ENCODE measurements around the gene PIP5K1B.
A peak's percentile ranks its signal among the peaks of the same experiment; 100 is the strongest.

DNA sequence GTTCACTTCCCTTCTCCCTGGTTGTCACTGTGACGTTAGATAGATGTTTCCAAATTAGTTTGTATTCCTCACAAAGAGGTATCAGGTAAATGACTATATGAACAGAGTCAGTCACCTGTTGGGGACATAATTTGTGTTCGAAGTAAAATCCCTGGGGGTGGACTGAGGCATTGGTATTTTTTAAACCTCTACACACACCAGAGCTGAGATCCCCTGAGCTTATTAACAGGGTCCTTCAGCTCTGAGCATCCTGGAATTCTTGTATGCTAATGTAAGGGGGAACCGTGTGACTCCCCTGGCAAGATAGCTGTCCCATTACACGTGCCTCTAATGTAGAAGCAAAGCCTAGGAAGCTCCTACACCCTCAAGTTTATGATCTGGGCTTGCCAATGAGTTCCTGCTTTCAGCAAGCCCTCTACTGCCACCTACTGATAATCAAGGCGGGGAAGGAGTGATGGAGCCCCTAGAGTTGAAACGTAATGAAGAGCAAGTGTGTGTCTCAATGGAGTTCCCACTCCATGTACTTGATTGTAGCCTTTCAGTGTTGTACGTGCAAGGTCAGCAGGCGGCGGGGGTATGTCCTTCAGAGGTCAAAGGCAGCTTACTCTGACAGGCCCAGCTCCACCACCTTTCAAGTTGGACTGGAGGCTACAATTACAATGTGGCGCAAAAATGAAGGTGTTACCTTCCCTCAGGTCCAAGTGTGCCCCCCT is 294.5 kb downstream of the PIP5K1B start:
- TF ChIP-seq, protein P1, sequence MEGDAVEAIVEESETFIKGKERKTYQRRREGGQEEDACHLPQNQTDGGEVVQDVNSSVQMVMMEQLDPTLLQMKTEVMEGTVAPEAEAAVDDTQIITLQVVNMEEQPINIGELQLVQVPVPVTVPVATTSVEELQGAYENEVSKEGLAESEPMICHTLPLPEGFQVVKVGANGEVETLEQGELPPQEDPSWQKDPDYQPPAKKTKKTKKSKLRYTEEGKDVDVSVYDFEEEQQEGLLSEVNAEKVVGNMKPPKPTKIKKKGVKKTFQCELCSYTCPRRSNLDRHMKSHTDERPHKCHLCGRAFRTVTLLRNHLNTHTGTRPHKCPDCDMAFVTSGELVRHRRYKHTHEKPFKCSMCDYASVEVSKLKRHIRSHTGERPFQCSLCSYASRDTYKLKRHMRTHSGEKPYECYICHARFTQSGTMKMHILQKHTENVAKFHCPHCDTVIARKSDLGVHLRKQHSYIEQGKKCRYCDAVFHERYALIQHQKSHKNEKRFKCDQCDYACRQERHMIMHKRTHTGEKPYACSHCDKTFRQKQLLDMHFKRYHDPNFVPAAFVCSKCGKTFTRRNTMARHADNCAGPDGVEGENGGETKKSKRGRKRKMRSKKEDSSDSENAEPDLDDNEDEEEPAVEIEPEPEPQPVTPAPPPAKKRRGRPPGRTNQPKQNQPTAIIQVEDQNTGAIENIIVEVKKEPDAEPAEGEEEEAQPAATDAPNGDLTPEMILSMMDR (conservative IDR thresholded peaks at IDR 0.05; ENCODE audit: low read depth, low read length) = peak; percentile 84
- TF ChIP-seq EZH2phosphoT487 (IDR thresholded peaks at IDR 0.05; ENCODE audit: borderline replicate concordance, low read length) (no peak), EZH2 (IDR thresholded peaks at IDR 0.05; ENCODE audit: low read length, unreplicated experiment) (no peak)

Measured in PC-3 (cell line).